ENCODE results near the gene TUBB. TPM values are rescaled to one million over a fixed set of nuclear protein-coding genes. Genes with fewer than 3 reads are reported as not detected.
A peak's percentile ranks its signal among the peaks of the same experiment; 100 is the strongest.

Gene TUBB
- total and polyA plus RNA-seq, 9 of the 15 experiments (the other 6 are each of a cell fraction or from before 2014, with no cell fraction given) = 971 to 2,870 (median 1,478) TPM

DNA sequence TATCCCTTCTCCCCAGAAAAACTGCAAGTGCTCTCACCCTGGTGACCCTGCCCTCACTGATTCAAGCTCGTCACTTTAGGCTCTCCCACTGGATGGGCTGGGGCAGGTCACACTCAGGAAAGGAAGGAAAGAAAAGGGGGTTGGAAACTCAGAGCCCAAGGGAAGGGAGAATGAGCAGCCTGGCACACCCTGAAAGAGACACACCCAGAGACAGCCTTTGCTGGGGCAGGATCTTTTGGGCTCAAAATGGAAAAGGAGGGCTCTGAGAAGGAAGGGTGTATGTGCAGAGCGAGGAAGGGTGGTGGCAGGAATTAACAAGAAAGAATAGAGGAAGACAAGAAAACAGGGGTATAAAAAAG, 36.2 kb upstream of the TUBB start (continued):
- TF ChIP-seq, protein P1, sequence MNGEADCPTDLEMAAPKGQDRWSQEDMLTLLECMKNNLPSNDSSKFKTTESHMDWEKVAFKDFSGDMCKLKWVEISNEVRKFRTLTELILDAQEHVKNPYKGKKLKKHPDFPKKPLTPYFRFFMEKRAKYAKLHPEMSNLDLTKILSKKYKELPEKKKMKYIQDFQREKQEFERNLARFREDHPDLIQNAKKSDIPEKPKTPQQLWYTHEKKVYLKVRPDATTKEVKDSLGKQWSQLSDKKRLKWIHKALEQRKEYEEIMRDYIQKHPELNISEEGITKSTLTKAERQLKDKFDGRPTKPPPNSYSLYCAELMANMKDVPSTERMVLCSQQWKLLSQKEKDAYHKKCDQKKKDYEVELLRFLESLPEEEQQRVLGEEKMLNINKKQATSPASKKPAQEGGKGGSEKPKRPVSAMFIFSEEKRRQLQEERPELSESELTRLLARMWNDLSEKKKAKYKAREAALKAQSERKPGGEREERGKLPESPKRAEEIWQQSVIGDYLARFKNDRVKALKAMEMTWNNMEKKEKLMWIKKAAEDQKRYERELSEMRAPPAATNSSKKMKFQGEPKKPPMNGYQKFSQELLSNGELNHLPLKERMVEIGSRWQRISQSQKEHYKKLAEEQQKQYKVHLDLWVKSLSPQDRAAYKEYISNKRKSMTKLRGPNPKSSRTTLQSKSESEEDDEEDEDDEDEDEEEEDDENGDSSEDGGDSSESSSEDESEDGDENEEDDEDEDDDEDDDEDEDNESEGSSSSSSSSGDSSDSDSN (IDR thresholded peaks at IDR 0.05; ENCODE audit: borderline replicate concordance in 1 of 2, low read depth in 2 of 2, low read length in 2 of 2) = no peak
- TF ChIP-seq ZNF77 (CRISPR knock-in tag; IDR thresholded peaks at IDR 0.05) (no peak), CXXC5 (CRISPR knock-in tag; IDR thresholded peaks at IDR 0.05) (no peak), ZKSCAN1 (IDR thresholded peaks at IDR 0.05; ENCODE audit: low read depth, low read length) (no peak), HDAC8 (tag; IDR thresholded peaks at IDR 0.05) (no peak), NRF1 (conservative IDR thresholded peaks at IDR 0.05 in 1 of 2, IDR thresholded peaks at IDR 0.05 in 1 of 2) (0 out of 4 replicates have a peak, but pooled peaks of 1 of the 2 experiments have one; percentile 7), TAF1 (IDR thresholded peaks at IDR 0.05; ENCODE audit: control insufficient read depth, extremely low read depth, insufficient read depth, low read length, severe bottlenecking) (no peak), FOXM1 (IDR thresholded peaks at IDR 0.05; ENCODE audit: low read depth) (0 out of 2 replicates have a peak, but pooled peaks have one; percentile 10), FOXM1 (CRISPR knock-in tag; IDR thresholded peaks at IDR 0.05; ENCODE audit: low read depth) (no peak), SRSF9 (IDR thresholded peaks at IDR 0.05; ENCODE audit: borderline replicate concordance, low read depth, low read length) (no peak), XRCC4 (IDR thresholded peaks at IDR 0.05; ENCODE audit: extremely low read depth, insufficient read depth, insufficient read length) (no peak), HDGF (IDR thresholded peaks at IDR 0.05) (peak; percentile 46; the same call in 1 of the 2 replicates)
- TF ChIP-seq, protein P2, sequence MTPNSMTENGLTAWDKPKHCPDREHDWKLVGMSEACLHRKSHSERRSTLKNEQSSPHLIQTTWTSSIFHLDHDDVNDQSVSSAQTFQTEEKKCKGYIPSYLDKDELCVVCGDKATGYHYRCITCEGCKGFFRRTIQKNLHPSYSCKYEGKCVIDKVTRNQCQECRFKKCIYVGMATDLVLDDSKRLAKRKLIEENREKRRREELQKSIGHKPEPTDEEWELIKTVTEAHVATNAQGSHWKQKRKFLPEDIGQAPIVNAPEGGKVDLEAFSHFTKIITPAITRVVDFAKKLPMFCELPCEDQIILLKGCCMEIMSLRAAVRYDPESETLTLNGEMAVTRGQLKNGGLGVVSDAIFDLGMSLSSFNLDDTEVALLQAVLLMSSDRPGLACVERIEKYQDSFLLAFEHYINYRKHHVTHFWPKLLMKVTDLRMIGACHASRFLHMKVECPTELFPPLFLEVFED (CRISPR knock-in tag; conservative IDR thresholded peaks at IDR 0.05) = 0 out of 2 replicates have a peak, but pooled peaks have one; percentile 58
- TF ChIP-seq, protein P3, sequence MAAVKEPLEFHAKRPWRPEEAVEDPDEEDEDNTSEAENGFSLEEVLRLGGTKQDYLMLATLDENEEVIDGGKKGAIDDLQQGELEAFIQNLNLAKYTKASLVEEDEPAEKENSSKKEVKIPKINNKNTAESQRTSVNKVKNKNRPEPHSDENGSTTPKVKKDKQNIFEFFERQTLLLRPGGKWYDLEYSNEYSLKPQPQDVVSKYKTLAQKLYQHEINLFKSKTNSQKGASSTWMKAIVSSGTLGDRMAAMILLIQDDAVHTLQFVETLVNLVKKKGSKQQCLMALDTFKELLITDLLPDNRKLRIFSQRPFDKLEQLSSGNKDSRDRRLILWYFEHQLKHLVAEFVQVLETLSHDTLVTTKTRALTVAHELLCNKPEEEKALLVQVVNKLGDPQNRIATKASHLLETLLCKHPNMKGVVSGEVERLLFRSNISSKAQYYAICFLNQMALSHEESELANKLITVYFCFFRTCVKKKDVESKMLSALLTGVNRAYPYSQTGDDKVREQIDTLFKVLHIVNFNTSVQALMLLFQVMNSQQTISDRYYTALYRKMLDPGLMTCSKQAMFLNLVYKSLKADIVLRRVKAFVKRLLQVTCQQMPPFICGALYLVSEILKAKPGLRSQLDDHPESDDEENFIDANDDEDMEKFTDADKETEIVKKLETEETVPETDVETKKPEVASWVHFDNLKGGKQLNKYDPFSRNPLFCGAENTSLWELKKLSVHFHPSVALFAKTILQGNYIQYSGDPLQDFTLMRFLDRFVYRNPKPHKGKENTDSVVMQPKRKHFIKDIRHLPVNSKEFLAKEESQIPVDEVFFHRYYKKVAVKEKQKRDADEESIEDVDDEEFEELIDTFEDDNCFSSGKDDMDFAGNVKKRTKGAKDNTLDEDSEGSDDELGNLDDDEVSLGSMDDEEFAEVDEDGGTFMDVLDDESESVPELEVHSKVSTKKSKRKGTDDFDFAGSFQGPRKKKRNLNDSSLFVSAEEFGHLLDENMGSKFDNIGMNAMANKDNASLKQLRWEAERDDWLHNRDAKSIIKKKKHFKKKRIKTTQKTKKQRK (IDR thresholded peaks at IDR 0.05; ENCODE audit: borderline replicate concordance, low read depth, low read length) = no peak
- TF ChIP-seq, protein P4, sequence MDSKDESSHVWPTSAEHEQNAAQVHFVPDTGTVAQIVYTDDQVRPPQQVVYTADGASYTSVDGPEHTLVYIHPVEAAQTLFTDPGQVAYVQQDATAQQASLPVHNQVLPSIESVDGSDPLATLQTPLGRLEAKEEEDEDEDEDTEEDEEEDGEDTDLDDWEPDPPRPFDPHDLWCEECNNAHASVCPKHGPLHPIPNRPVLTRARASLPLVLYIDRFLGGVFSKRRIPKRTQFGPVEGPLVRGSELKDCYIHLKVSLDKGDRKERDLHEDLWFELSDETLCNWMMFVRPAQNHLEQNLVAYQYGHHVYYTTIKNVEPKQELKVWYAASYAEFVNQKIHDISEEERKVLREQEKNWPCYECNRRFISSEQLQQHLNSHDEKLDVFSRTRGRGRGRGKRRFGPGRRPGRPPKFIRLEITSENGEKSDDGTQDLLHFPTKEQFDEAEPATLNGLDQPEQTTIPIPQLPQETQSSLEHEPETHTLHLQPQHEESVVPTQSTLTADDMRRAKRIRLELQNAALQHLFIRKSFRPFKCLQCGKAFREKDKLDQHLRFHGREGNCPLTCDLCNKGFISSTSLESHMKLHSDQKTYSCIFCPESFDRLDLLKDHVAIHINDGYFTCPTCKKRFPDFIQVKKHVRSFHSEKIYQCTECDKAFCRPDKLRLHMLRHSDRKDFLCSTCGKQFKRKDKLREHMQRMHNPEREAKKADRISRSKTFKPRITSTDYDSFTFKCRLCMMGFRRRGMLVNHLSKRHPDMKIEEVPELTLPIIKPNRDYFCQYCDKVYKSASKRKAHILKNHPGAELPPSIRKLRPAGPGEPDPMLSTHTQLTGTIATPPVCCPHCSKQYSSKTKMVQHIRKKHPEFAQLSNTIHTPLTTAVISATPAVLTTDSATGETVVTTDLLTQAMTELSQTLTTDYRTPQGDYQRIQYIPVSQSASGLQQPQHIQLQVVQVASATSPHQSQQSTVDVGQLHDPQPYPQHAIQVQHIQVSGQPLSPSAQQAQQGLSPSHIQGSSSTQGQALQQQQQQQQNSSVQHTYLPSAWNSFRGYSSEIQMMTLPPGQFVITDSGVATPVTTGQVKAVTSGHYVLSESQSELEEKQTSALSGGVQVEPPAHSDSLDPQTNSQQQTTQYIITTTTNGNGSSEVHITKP (IDR thresholded peaks at IDR 0.05; ENCODE audit: partially characterized antibody) = peak; percentile 33
- TF ChIP-seq, protein P5, sequence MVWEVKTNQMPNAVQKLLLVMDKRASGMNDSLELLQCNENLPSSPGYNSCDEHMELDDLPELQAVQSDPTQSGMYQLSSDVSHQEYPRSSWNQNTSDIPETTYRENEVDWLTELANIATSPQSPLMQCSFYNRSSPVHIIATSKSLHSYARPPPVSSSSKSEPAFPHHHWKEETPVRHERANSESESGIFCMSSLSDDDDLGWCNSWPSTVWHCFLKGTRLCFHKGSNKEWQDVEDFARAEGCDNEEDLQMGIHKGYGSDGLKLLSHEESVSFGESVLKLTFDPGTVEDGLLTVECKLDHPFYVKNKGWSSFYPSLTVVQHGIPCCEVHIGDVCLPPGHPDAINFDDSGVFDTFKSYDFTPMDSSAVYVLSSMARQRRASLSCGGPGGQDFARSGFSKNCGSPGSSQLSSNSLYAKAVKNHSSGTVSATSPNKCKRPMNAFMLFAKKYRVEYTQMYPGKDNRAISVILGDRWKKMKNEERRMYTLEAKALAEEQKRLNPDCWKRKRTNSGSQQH (CRISPR knock-in tag; IDR thresholded peaks at IDR 0.05) = no peak

Measured in K562 (cell line).